Gastrocnemius medialis (tissue), 4 donors: Measurements from ENCODE around the gene FBXL13.

Experiments used
- POLR2A ChIP-seq, 2 donors: fragments of 450-650 bp; IDR thresholded peaks; one replicate each; pipeline ENCODE4 v1.6.1; 2017; ENCODE audit warnings: antibody characterized with exemption in 2 of 2, mild to moderate bottlenecking in 2 of 2, moderate library complexity in 2 of 2
- TF ChIP-seq, protein P1 (sequence below), 5 experiments: fragments of 450-650 bp in 3 of 5; fragments of 200-600 bp in 2 of 5; sonication (generic) in 2 of 5; IDR thresholded peaks in 4 of 5; conservative IDR thresholded peaks in 1 of 5; 1 replicate in 4 of 5; 2 replicates in 1 of 5; pipeline ENCODE4 v1.5.1; 2016 to 2019; ENCODE audit warnings: antibody characterized with exemption in 5 of 5, mild to moderate bottlenecking in 3 of 5, moderate library complexity in 3 of 5

DNA sequence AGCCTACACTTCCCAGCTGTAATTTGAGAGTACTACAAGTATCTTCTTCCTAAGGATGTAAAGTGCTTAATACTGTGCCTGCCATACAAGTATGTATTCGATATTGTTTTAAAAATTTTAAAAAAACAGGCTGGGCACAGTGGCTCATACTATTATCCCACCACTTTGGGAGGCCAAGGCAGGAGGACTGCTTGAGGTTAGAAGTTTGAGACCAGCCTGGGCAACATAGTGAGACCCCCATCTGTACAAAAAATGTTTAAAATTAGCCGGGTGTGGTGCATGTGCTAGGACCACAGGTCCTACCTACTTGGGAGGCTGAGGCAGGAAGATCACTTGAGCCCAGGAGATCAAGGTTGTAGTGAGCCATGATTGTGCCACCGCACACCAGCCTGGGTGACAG, 8.6 kb upstream of the FBXL13 start:
- TF ChIP-seq, protein P1, sequence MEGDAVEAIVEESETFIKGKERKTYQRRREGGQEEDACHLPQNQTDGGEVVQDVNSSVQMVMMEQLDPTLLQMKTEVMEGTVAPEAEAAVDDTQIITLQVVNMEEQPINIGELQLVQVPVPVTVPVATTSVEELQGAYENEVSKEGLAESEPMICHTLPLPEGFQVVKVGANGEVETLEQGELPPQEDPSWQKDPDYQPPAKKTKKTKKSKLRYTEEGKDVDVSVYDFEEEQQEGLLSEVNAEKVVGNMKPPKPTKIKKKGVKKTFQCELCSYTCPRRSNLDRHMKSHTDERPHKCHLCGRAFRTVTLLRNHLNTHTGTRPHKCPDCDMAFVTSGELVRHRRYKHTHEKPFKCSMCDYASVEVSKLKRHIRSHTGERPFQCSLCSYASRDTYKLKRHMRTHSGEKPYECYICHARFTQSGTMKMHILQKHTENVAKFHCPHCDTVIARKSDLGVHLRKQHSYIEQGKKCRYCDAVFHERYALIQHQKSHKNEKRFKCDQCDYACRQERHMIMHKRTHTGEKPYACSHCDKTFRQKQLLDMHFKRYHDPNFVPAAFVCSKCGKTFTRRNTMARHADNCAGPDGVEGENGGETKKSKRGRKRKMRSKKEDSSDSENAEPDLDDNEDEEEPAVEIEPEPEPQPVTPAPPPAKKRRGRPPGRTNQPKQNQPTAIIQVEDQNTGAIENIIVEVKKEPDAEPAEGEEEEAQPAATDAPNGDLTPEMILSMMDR (IDR thresholded peaks at IDR 0.05 in 4 of 5, conservative IDR thresholded peaks at IDR 0.05 in 1 of 5), result no peak
- TF ChIP-seq POLR2A (IDR thresholded peaks at IDR 0.05), result no peak
